Stromal cell of bone marrow (primary cell): ENCODE measurements around the gene GRK5.
"Not testable (repeated sequence)": the region's sequence is repeated elsewhere in the genome, so short reads cannot be mapped to it uniquely, and the experiment has no call there.

Experiments
- DNase-seq: peaks from one replicate; pipeline ENCODE4 v3.0.0-alpha.2; 2012; ENCODE audit warnings: low read depth

GRK5 gene

GRCh38 chr10:119274519-119275045, 67.2 kb downstream of the GRK5 start:
- no peak for DNase-seq

- DNase-seq = no peak
Measured at GRCh38 chr10:119275085-119275484, 67.7 kb downstream of the GRK5 start.

GRCh38 chr10:119276194-119276593, 68.8 kb downstream of the GRK5 start:
- DNase-seq = not testable (repeated sequence)

- no peak for DNase-seq
Measured at GRCh38 chr10:119278126-119278709, 70.8 kb downstream of the GRK5 start.

GRCh38 chr10:119279441-119279840, 72.1 kb downstream of the GRK5 start:
- no peak for DNase-seq

DNA sequence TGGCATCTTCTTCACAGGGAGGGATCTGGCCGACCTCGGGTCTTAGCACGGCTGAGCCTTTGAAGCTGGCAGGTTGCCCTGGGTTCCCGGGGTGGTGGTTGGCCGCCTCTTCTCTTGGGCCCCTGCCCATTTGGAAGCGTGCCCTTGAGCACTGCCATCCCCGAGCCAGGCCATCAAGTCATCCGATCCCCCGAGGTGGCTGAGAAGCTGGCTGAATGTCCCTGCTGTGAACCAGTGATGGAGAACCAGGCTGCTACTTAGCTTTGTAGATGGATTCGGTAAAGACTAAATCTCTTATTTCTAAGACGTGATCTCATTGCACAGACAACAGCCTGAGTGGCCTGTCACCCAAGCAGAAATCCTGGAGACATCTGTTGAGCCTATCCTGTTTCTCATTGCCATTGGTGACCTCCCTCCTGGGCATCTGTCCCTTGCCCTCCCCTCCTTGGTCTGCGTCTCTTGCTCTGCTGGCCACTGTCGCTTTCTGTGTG, 74.3 kb downstream of the GRK5 start:
- DNase-seq = no peak

DNA sequence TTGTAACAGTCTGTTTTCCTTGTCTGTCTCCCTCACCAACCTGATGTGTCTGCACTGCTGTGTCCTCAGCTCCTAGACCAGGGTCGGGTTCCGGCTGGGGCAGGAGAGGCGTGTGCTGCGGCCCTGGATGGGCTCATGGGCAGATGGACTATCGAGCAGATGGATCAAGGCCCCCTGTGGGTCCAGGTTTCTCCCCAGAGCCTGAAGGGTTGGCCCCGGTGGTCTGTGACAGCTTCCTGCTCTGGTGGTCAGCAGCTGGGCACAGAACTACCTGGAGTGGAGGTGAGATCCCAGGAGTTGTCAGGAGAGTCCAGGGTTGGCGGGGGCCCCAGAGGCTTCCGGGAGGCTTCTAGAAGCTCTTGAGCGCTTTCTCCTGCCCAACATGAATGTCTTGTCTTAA, 75.1 kb downstream of the GRK5 start:
- no peak for DNase-seq

DNA sequence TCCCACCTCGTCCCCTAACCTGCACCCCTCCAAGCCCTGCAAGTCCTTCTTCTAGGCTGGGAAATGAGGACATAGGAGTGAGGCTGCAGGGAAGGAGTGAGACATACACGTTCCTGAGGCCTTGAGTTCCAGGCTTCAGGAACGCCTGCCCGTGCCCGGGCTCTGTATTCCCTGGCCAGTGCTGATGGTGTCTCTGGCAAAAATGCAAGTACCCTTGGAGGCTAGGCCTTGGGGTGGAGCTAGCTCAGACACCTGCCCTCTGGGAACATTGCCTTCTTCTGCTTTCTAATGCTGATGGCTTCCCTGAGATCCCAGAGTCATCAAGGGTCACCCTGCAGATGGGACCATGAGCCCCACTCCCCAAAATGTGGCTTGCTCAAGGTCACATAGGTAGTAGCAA, 76.0 kb downstream of the GRK5 start:
- no peak for DNase-seq

- DNase-seq = no peak
Measured at GRCh38 chr10:119283818-119284217, 76.4 kb downstream of the GRK5 start.

GRCh38 chr10:119284679-119285096, 77.3 kb downstream of the GRK5 start:
- no peak for DNase-seq

- DNase-seq = no peak
Measured at GRCh38 chr10:119285495-119286267, 78.3 kb downstream of the GRK5 start.

DNA sequence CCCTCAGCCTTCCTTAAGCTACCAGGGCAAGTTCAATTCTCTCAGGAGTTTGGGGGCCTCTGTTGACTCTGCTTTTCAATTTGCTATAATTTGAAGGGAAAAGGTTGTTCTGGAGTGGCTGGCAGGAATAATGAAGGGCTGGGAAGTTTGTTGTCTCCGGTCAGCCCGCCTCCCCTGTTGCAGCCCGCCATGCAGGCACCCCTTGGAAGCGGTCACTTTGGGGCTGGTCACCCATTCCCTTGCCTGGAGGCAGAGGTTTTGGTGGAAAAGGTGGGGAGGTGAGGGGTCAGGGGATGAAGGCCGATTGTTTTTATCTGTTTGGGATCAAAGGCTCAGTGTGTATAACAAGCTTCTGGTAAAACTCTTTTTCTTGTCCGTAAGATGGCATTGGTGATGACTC, 79.1 kb downstream of the GRK5 start:
- DNase-seq = no peak

GRCh38 chr10:119286983-119287633, 79.7 kb downstream of the GRK5 start:
- DNase-seq = no peak

- DNase-seq = no peak
Measured at GRCh38 chr10:119288574-119289001, 81.2 kb downstream of the GRK5 start.

DNA sequence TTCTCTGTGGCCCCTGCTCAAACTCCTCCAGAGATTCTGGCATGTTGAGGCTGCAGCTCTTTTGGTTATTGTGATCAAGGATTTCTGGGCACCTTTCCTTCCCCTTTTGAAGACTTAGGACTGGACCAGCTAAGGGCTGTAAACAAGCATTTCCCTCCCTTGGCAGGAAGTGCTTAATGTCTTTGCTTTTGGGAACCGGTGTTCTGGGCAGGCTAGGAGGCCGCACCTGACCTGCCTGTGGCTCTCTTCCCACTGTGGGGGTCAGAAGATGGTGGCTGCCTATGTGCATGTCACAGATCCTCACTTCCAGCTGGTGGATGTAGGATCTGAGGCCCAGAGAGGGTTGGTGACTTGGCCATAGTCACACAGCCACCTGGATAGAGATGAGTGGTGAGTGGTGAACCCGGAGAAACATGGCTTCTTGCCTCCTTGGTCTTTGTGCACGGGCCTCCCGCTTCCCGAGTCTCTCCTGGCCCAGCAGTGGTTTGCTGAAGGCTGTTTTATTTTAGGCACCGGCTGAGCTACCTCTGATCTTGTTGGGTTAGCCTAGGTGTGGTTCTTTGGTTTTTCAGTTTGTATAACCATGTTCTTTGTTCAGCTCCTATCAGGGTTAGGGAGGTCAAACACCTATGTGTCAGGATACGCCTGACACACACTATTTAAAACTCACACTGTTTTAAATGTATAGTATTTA, 82.0 kb downstream of the GRK5 start:
- DNase-seq = no peak

GRCh38 chr10:119290301-119291048, 83.1 kb downstream of the GRK5 start:
- no peak for DNase-seq

DNA sequence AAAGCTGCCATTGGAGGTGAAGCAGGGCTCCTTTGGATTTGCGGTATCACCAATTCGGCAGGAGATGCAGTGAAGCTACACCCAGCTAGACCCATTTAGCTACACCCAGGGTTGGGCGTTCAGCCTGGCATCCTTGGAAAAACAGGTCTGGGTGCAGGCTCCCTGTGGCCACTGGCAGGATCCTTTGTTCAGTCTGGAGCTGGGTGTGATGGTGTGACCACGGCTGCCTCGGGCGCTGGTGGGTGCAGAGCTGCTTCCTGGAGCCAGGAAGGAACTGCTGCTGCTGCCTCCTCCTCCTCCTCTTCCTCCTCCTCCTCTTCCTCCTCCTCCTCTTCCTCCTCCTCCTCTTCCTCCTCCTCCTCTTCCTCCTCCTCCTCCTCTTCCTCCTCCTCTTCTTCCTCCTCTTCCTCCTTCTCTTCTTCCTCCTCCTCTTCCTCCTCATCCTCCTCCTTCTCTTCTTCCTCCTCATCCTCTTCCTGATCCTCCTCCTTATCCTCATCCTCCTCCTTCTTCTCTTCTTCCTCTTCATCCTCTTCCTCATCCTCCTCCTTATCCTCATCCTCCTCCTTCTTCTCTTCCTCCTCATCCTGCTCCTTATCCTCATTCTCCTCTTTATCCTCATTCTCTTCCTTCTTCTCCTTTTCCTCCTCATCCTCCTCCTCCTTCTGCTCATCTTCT, 84.0 kb downstream of the GRK5 start:
- no peak for DNase-seq

- DNase-seq = no peak
Measured at GRCh38 chr10:119292968-119293760, 85.8 kb downstream of the GRK5 start.

- no peak for DNase-seq
Measured at GRCh38 chr10:119296703-119297102, 89.3 kb downstream of the GRK5 start.
